Measurements from ENCODE around the gene COL23A1. TPM values are rescaled to one million over a fixed set of nuclear protein-coding genes. Genes with fewer than 3 reads are reported as not detected.

The COL23A1 gene
- total and polyA plus RNA-seq, 8 donors = 0.06 to 0.68 (median 0.33) TPM; not detected in 2

GRCh38 chr5:178524093-178524882, 65.9 kb downstream of the COL23A1 start:
- peak in 1 of 6 donors; percentile 43 for DNase-seq
- Histone ChIP-seq H3K4me1 (no peaks in the 10 kb centered on the region), H3K27ac (no peak overlapping the region), H3K27me3 (peaks cover 0 to 4% (median 0%) of the 10 kb centered on the region in 4 donors), H3K4me3 (no peak overlapping the region), H3K36me3 (no peaks in the 10 kb centered on the region), H3K9me3 (no peaks in the 10 kb centered on the region)
- FAIRE-seq = no peak
- no peak for ATAC-seq
- WGBS, 2 donors = 60 to 77% methylated on average over 10 of the region's 10 CpGs
- TF ChIP-seq, protein P1, sequence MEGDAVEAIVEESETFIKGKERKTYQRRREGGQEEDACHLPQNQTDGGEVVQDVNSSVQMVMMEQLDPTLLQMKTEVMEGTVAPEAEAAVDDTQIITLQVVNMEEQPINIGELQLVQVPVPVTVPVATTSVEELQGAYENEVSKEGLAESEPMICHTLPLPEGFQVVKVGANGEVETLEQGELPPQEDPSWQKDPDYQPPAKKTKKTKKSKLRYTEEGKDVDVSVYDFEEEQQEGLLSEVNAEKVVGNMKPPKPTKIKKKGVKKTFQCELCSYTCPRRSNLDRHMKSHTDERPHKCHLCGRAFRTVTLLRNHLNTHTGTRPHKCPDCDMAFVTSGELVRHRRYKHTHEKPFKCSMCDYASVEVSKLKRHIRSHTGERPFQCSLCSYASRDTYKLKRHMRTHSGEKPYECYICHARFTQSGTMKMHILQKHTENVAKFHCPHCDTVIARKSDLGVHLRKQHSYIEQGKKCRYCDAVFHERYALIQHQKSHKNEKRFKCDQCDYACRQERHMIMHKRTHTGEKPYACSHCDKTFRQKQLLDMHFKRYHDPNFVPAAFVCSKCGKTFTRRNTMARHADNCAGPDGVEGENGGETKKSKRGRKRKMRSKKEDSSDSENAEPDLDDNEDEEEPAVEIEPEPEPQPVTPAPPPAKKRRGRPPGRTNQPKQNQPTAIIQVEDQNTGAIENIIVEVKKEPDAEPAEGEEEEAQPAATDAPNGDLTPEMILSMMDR (IDR thresholded peaks at IDR 0.05) = no peak
- intact Hi-C loops (cut with DNase I) = no loop called here

GRCh38 chr5:178522361-178522760, 67.8 kb downstream of the COL23A1 start:
- 77 to 86% methylated on average over 14 of the region's 14 CpGs for WGBS, 2 donors
- Histone ChIP-seq H3K36me3 (no peaks in the 10 kb centered on the region), H3K27ac (no peak overlapping the region), H3K27me3 (peaks cover 0 to 4% (median 0%) of the 10 kb centered on the region in 4 donors), H3K4me1 (no peaks in the 10 kb centered on the region), H3K9me3 (no peaks in the 10 kb centered on the region), H3K4me3 (no peak overlapping the region)
- intact Hi-C loops (cut with DNase I) = no loop called here
- FAIRE-seq (no peak), DNase-seq (peak in 1 of 6 donors; percentile 12), ATAC-seq (no peak)
- TF ChIP-seq, protein P1 (IDR thresholded peaks at IDR 0.05) = no peak

DNA sequence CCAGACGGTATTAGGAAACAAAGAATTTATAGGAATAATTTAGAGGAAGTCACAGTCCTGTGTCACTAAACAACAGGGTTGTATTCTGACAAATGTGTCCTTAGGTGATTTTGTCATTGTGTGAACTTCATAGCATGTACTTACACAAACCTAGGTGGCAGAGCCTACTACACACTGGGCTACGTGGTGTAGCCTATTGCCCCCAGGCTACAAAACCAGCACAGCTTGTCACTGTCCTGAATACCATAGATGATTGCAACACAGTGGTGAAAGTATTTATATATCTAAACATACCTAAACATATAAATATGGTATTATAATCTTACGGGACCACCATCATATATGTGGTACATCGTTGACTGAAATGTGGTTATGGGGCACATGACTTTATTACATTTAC, 69.3 kb downstream of the COL23A1 start:
- H3K27ac ChIP-seq = no peak overlapping the region
- no peak for FAIRE-seq
- TF ChIP-seq, protein P1 (IDR thresholded peaks at IDR 0.05) = no peak
- WGBS, 2 donors = 79 to 81% methylated on average over 4 of the region's 4 CpGs
- peaks cover 0 to 4% (median 0%) of the 10 kb centered on the region in 4 donors for H3K27me3 ChIP-seq
- no peak overlapping the region for H3K4me3 ChIP-seq
- no peak for ATAC-seq
- no peak for DNase-seq
- intact Hi-C loops (cut with DNase I) = no loop called here
- H3K36me3 ChIP-seq = no peaks in the 10 kb centered on the region
- H3K4me1 ChIP-seq = no peaks in the 10 kb centered on the region
- no peaks in the 10 kb centered on the region for H3K9me3 ChIP-seq

GRCh38 chr5:178519804-178520203, 70.4 kb downstream of the COL23A1 start:
- intact Hi-C loops (cut with DNase I) = no loop called here
- TF ChIP-seq, protein P1 (IDR thresholded peaks at IDR 0.05) = no peak
- ATAC-seq (no peak), FAIRE-seq (no peak), DNase-seq (no peak)
- Histone ChIP-seq H3K27ac (no peak overlapping the region), H3K4me3 (no peak overlapping the region), H3K4me1 (no peaks in the 10 kb centered on the region), H3K36me3 (no peaks in the 10 kb centered on the region), H3K27me3 (peaks cover 0 to 4% (median 0%) of the 10 kb centered on the region in 4 donors), H3K9me3 (no peaks in the 10 kb centered on the region)
- 86 to 88% methylated on average over 2 of the region's 2 CpGs for WGBS, 2 donors

GRCh38 chr5:178519155-178519554, 71.0 kb downstream of the COL23A1 start:
- no peak overlapping the region for H3K27ac ChIP-seq
- TF ChIP-seq, protein P1 (IDR thresholded peaks at IDR 0.05) = no peak
- H3K9me3 ChIP-seq = no peaks in the 10 kb centered on the region
- 85 to 92% methylated on average over 6 of the region's 6 CpGs for WGBS, 2 donors
- no peak for ATAC-seq
- no peaks in the 10 kb centered on the region for H3K36me3 ChIP-seq
- H3K4me3 ChIP-seq = no peak overlapping the region
- intact Hi-C loops (cut with DNase I) = no loop called here
- peaks cover 0 to 4% (median 0%) of the 10 kb centered on the region in 4 donors for H3K27me3 ChIP-seq
- H3K4me1 ChIP-seq = no peaks in the 10 kb centered on the region
- DNase-seq = peak in 1 of 6 donors; percentile 9
- FAIRE-seq = no peak
